GM19043 (cell line): ENCODE measurements around the gene FRMD4B.
A peak's percentile ranks its signal among the peaks of the same experiment; 100 is the strongest.

Experiments
- ATAC-seq: cut with Tn5 transposase; IDR thresholded peaks from one replicate; pipeline ENCODE4 v1.9.1; 2021; ENCODE audit warnings: low read depth; ENCODE audit not compliant: unreplicated experiment

Gene FRMD4B

GRCh38 chr3:69143612-69144011, 242.3 kb downstream of the FRMD4B start:
- no peak for ATAC-seq

GRCh38 chr3:69142797-69143454, 243.0 kb downstream of the FRMD4B start:
- ATAC-seq = no peak

- no peak for ATAC-seq
Observed at GRCh38 chr3:69142090-69142489, 243.8 kb downstream of the FRMD4B start.

- no peak for ATAC-seq
Observed at GRCh38 chr3:69141313-69141712, 244.6 kb downstream of the FRMD4B start.

GRCh38 chr3:69137412-69137811, 248.5 kb downstream of the FRMD4B start:
- no peak for ATAC-seq

- ATAC-seq = no peak
Observed at GRCh38 chr3:69137005-69137404, 248.9 kb downstream of the FRMD4B start.

- ATAC-seq = peak; percentile 74
Observed at GRCh38 chr3:69130689-69131088, 255.2 kb downstream of the FRMD4B start.

- no peak for ATAC-seq
Observed at GRCh38 chr3:69129531-69129930, 256.4 kb downstream of the FRMD4B start.

- no peak for ATAC-seq
Observed at GRCh38 chr3:69128509-69128908, 257.4 kb downstream of the FRMD4B start.

- ATAC-seq = no peak
Observed at GRCh38 chr3:69126999-69127398, 258.9 kb downstream of the FRMD4B start.

GRCh38 chr3:69126216-69126615, 259.7 kb downstream of the FRMD4B start:
- no peak for ATAC-seq

- no peak for ATAC-seq
Observed at GRCh38 chr3:69122403-69122802, 263.5 kb downstream of the FRMD4B start, which contains the start of gene LMOD3. Gene LMOD3, minus strand, starts transcription at chr3:69122595. Its CDS starts 209 bp downstream, at chr3:69122386.

GRCh38 chr3:69121950-69122349, 263.9 kb downstream of the FRMD4B start:
- ATAC-seq = no peak

- ATAC-seq = no peak
Observed at GRCh38 chr3:69121513-69121912, 264.4 kb downstream of the FRMD4B start.

- ATAC-seq = peak; percentile 72
Observed at GRCh38 chr3:69120879-69121464, 264.9 kb downstream of the FRMD4B start.
